ENCODE data around the gene TLE6.

DNA sequence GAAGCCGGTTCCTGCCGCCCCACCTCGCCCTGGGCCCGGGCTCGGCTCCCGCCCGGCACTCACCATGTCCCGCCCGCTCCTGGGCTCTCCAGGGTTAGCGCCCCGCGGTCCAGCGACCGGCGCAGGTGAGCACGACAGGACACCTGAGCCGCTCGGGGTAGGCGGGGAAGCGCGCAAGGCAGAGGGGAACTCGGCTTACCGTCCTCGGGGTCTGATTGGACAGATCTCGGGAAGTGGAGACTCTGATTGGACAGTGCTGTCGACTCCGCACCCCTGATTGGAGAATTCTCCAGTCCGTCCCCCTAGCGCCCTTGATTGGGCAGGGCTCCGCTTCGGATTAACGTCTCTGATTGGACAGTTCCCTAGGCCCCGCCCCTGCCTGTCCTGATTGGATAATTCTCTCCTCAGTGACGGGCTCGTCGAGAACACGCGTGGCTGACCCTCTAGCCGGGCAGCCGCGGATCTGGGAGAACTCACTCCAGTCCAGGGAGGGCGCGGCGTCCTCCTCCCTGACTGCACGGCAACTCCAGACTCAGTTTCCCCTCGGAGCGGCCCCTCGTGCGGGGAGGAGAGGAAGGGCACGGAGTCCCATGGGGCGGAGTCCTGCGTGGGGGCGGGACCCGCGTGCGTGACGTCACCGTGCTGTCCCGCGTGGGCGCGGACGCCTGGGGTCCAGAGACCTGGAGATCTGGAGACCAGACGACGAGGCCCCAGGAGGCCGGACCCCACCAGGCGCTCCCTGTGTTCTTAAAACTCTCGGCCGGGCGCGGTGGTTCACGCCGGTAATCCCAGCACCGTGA lies 32.4 kb upstream of the TLE6 start, which contains the start of gene ZNF77:
- TF ChIP-seq E2F4 (IDR thresholded peaks at IDR 0.05; ENCODE audit: low read depth, low read length) (no peak), SMC3 (IDR thresholded peaks at IDR 0.05; ENCODE audit: borderline replicate concordance, low read length) (no peak)

All from GM12878 (cell line).